ENCODE data around the gene CAB39.

The CAB39 gene

GRCh38 chr2:230821261-230821990 lies 108.8 kb downstream of the CAB39 start:
- no peak for DNase-seq (ENCODE audit: low read depth in 2 of 2)

- DNase-seq (ENCODE audit: low read depth in 2 of 2), result no peak
These were observed 109.4 kb downstream of the CAB39 start for GRCh38 chr2:230821991-230822520.

GRCh38 chr2:230823264-230823964 lies 110.8 kb downstream of the CAB39 start:
- no peak for DNase-seq (ENCODE audit: low read depth in 2 of 2)

GRCh38 chr2:230824406-230824978 lies 111.8 kb downstream of the CAB39 start:
- DNase-seq (ENCODE audit: low read depth in 2 of 2), result no peak

- no peak for DNase-seq (ENCODE audit: low read depth in 2 of 2)
These were observed 112.7 kb downstream of the CAB39 start for GRCh38 chr2:230825354-230825753.

- no peak for DNase-seq (ENCODE audit: low read depth in 2 of 2)
These were observed 115.2 kb downstream of the CAB39 start for GRCh38 chr2:230827774-230828271.

- no peak for DNase-seq (ENCODE audit: low read depth in 2 of 2)
These were observed 115.8 kb downstream of the CAB39 start for GRCh38 chr2:230828272-230828961.

- no peak for DNase-seq (ENCODE audit: low read depth in 2 of 2)
These were observed 116.7 kb downstream of the CAB39 start for GRCh38 chr2:230829293-230829692.

- no peak for DNase-seq (ENCODE audit: low read depth in 2 of 2)
These were observed 117.3 kb downstream of the CAB39 start for GRCh38 chr2:230829959-230830358.

- DNase-seq (ENCODE audit: low read depth in 2 of 2), result no peak
These were observed 117.8 kb downstream of the CAB39 start for GRCh38 chr2:230830428-230830827.

- no peak for DNase-seq (ENCODE audit: low read depth in 2 of 2)
These were observed 127.7 kb downstream of the CAB39 start for GRCh38 chr2:230840301-230840700.

- no peak for DNase-seq (ENCODE audit: low read depth in 2 of 2)
These were observed 129.8 kb downstream of the CAB39 start for GRCh38 chr2:230842473-230842872.

- DNase-seq (ENCODE audit: low read depth in 2 of 2), result no peak
These were observed 130.5 kb downstream of the CAB39 start for GRCh38 chr2:230843132-230843531.

- no peak for DNase-seq (ENCODE audit: low read depth in 2 of 2)
These were observed 133.7 kb downstream of the CAB39 start for GRCh38 chr2:230846360-230846759.

GRCh38 chr2:230847883-230848388 lies 135.3 kb downstream of the CAB39 start:
- DNase-seq (ENCODE audit: low read depth in 2 of 2), result peak; percentile 86 to 92

GRCh38 chr2:230849633-230850357 lies 137.2 kb downstream of the CAB39 start:
- DNase-seq (ENCODE audit: low read depth in 2 of 2), result peak; percentile 49 to 69

GRCh38 chr2:230850358-230850658 lies 137.7 kb downstream of the CAB39 start:
- no peak for DNase-seq (ENCODE audit: low read depth in 2 of 2)

- DNase-seq (ENCODE audit: low read depth in 2 of 2), result no peak
These were observed 139.5 kb downstream of the CAB39 start for GRCh38 chr2:230852113-230852512.

- no peak for DNase-seq (ENCODE audit: low read depth in 2 of 2)
These were observed 149.1 kb downstream of the CAB39 start for GRCh38 chr2:230861552-230862255.

GRCh38 chr2:230862292-230862691 lies 149.7 kb downstream of the CAB39 start:
- no peak for DNase-seq (ENCODE audit: low read depth in 2 of 2)

GRCh38 chr2:230863031-230863430 lies 150.4 kb downstream of the CAB39 start:
- DNase-seq (ENCODE audit: low read depth in 2 of 2), result no peak

Measured in stimulated activated CD4-positive, alpha-beta T cell treated with anti-CD3 and anti-CD28 coated beads, Interleukin-15, amount 100 ng/mL, for 48 hours (primary cell).